Measurements from ENCODE around the gene PLCL2. TPM values are rescaled to one million over a fixed set of nuclear protein-coding genes. Genes with fewer than 3 reads are reported as not detected.

PLCL2 gene
- total and polyA plus RNA-seq, 2 experiments from 2014 or later, result 1.6 to 9.7 TPM

- DNase-seq (ENCODE audit: low spot score) (no peak), ATAC-seq (no peak)
- no peak overlapping the region for H3K27ac ChIP-seq (ENCODE audit: low read depth)
- Mint-ChIP-seq H3K27ac (no peak overlapping the region), H3K4me3 (no peak overlapping the region), H3K27me3 (ENCODE audit: insufficient read depth, low read depth, poor library complexity) (peaks cover 44% of the 10 kb centered on the region), H3K36me3 (ENCODE audit: low read depth) (peaks cover 4% of the 10 kb centered on the region; the same call in 2 of the 3 replicates), H3K4me1 (peaks cover 8% of the 10 kb centered on the region; the same call in 2 of the 3 replicates), H3K9me3 (peaks cover 15% of the 10 kb centered on the region; the same call in 2 of the 3 replicates)
- no peaks in the 10 kb centered on the region for H3K9me2 ChIP-seq (ENCODE audit: insufficient read depth)
- no peak overlapping the region for H3K4me3 ChIP-seq
- no peaks in the 10 kb centered on the region for H3F3A ChIP-seq (replicated peaks; ENCODE audit: low read depth)
- 0 out of 2 replicates have a peak, but pooled peaks cover 4% of the 10 kb centered on the region for H3K79me2 ChIP-seq (replicated peaks; ENCODE audit: insufficient read depth)
- H3K4me2 ChIP-seq, result no peak overlapping the region
- H4K20me1 ChIP-seq (replicated peaks; ENCODE audit: insufficient read depth), result peaks cover 33% of the 10 kb centered on the region
- no peaks in the 10 kb centered on the region for H3K36me3 ChIP-seq (ENCODE audit: insufficient read depth)
- peaks cover 3% of the 10 kb centered on the region; the same call in 1 of the 2 replicates for H3K4me1 ChIP-seq (ENCODE audit: insufficient read depth)
- H3K27me3 ChIP-seq (ENCODE audit: insufficient read depth), result peaks cover 54% of the 10 kb centered on the region
- no peak for TF ChIP-seq STAT1 (IDR thresholded peaks at IDR 0.05; ENCODE audit: unreplicated experiment)
- TF ChIP-seq ZNF331 (CRISPR knock-in tag; IDR thresholded peaks at IDR 0.05; ENCODE audit: low read depth), result no peak
- TF ChIP-seq NANOG (IDR thresholded peaks at IDR 0.05; ENCODE audit: borderline replicate concordance), result no peak
- no peak for TF ChIP-seq POLR2AphosphoS5 (IDR thresholded peaks at IDR 0.05; ENCODE audit: low read depth)
- no peak for TF ChIP-seq EZH2 (IDR thresholded peaks at IDR 0.05; ENCODE audit: low read depth, unreplicated experiment)
- no peak for TF ChIP-seq ZNF462 (CRISPR knock-in tag; IDR thresholded peaks at IDR 0.05)
- TF ChIP-seq ETS1 (IDR thresholded peaks at IDR 0.05), result no peak
- no peak for TF ChIP-seq CTCF (conservative IDR thresholded peaks at IDR 0.05; ENCODE audit: low read depth in 2 of 2)
- no peak for TF ChIP-seq REST (IDR thresholded peaks at IDR 0.05; ENCODE audit: unreplicated experiment)
- no peak for TF ChIP-seq EZH2phosphoT487 (IDR thresholded peaks at IDR 0.05; ENCODE audit: unreplicated experiment)
- TF ChIP-seq CREB1 (CRISPR knock-in tag; IDR thresholded peaks at IDR 0.05; ENCODE audit: low read depth), result no peak
- no peak for TF ChIP-seq JUNB (IDR thresholded peaks at IDR 0.05; ENCODE audit: unreplicated experiment)
- no peak for TF ChIP-seq ZNF114 (CRISPR knock-in tag; IDR thresholded peaks at IDR 0.05)
- H2AFZ ChIP-seq, result no peak overlapping the region
These were observed 121.5 kb downstream of the PLCL2 start for GRCh38 chr3:17006132-17006852.

Data from GM23338 (cell line).